ENCODE results near the gene HYLS1.
A peak's percentile ranks its signal among the peaks of the same experiment; 100 is the strongest.
"Not testable (repeated sequence)": the region's sequence is repeated elsewhere in the genome, so short reads cannot be mapped to it uniquely, and the experiment has no call there.

The HYLS1 gene, protein sequence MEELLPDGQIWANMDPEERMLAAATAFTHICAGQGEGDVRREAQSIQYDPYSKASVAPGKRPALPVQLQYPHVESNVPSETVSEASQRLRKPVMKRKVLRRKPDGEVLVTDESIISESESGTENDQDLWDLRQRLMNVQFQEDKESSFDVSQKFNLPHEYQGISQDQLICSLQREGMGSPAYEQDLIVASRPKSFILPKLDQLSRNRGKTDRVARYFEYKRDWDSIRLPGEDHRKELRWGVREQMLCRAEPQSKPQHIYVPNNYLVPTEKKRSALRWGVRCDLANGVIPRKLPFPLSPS

GRCh38 chr11:125887373-125888324 lies at the start of gene HYLS1:
TSS of gene HYLS1 (plus strand) at chr11:125887668. CDS start at chr11:125899369, 11,701 bp downstream.
- DNase-seq: peak; percentile 96

DNA sequence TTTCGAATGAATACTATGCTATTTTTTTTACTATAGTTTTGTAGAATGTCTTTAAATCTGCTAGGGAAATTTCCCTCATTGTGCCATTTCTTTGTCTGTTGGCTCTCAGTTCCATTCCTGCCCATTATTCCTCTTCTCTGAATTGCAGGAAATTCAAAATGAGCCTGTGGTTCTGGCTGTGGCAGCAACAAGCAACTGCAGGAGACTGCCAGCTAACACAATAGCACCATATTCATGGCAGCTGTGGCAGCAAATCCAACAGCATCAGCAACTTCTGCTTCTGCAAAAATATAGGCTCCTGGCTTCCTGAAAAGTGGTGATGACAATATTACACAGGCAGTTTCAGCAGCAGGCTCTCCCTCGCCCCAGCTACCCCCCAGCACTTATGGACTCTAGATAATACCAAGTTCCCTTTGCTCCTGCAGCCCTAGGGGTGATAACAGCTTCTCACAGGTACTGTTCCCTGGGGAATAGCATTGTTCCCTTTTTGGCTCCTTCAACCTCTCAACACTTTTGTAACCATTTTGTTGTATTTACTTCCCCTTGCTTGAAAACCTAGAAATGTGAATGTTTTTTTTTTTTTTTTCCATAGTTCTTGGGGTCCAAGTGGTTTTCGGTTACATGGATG lies 45.0 kb upstream of the HYLS1 start:
- DNase-seq: no peak

DNA sequence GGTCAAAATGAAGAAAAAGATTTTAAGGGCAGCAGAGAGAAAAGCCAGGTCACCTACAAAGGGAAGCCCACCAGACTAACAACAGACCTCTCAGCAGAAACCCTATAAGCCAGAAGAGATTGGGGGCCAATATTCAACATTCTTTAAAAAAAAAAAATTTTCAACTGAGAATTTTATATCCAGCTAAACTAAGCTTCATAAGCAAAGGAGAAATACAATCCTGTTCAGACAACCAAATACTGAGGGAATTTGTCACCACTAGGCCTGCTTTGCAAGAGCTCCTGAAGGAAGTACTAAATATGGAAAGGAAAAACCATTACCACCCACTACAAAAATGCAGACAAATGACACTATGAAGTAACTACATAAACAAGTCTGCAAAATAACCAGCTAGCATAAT lies 41.3 kb upstream of the HYLS1 start:
- DNase-seq: no peak

GRCh38 chr11:125857670-125858069 lies 29.8 kb upstream of the HYLS1 start:
- DNase-seq: not testable (repeated sequence)

DNA sequence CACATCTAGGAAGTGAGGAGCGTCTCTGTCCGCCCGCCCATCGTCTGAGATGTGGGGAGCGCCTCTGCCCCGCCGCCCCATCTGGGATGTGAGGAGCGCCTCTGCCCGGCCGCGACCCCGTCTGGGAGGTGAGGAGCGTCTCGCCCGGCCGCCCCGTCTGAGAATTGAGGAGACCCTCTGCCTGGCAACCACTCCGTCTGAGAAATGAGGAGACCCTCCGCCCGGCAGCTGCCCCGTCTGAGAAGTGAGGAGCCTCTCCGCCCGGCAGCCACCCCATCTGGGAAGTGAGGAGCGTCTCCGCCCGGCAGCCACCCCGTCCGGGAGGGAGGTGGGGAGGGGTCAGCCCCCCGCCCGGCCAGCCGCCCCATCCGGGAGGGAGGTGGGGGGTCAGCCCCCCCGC lies 24.7 kb upstream of the HYLS1 start:
- DNase-seq: not testable (repeated sequence)

- not testable (repeated sequence) for DNase-seq
These were observed 22.1 kb upstream of the HYLS1 start for GRCh38 chr11:125865354-125865753.

DNA sequence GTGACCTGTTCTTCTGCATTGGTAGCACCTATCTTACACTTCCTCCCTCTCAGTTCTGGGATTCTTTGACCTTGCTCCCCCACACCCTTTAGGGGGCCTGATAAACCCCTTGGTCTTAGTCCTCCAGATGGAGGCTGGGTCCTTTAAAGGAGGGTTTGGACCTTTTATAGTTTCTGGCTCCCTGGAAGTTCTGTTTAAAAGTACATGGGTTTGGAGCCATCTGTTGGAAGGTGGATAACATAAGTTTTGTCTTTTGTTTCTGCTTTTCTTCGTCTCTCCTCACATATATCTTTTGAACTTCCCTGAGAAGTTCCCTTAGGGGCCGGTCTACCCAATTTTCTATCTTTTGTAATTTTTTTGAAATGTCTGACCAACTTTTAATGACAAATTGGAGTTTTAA lies 17.9 kb upstream of the HYLS1 start:
- DNase-seq: no peak

- DNase-seq: peak; percentile 60
These were observed 15.9 kb upstream of the HYLS1 start for GRCh38 chr11:125871391-125872137.

GRCh38 chr11:125872138-125872491 lies 15.4 kb upstream of the HYLS1 start:
- no peak for DNase-seq

DNA sequence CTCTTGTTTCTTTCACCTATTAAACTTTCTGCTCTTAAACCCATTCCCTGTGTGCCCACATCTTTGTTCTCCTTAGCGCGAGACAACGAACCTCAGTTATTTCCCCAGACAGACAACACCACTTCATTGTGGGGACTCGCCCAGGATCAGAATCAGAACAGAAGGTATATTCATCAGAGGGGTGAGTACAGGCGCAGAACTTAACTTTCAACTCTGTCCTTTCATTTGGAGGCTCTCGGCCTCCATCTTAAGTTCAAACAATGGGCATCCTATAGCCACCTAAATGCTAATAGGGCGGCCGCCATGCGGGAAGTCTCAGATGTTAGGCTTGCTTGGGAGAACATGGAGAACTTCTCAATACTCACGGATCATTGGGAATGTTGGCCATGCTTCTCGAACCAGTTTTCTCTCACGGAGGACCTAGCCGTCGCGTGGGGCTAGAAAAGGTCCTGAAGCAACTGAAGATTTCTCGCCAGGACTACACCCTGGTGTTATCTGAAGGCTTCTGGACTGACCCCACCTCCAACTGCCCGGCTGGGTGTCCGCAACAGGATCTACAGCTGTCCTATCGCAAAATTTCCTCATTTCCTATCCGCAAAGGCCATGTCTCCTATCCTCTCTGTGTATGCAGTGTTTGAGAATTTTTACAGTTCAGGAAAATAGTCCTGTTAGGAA lies 13.4 kb upstream of the HYLS1 start:
- no peak for DNase-seq

DNA sequence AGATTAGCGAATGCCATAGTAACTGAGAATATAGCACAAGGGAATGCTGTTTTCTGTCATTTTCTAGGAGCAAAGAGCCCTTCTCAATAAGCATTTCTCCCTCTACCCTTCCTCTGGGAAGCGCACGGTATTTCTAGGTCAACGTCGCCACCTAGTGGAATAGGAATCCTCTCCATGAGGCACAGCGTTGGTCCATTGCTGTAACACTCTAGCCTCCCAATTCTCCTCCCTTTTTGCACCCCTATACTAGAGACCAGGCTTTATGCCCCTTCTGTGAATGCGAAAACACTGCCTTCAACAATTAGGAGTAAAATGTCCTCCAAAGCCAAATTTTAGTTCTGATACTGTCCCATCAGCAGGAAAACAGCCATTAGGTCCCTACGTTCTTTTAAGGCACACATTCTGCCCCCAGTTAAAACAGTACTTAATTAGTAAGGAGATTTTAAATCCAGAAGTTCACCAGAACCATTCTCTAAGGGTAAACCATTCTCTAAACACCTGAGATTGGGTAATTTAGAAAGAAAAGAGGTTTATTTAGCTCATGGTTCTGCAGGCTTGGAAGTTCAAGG lies 12.8 kb upstream of the HYLS1 start:
- DNase-seq: peak; percentile 80

- DNase-seq: no peak
These were observed 6.2 kb upstream of the HYLS1 start for GRCh38 chr11:125881291-125881690.

GRCh38 chr11:125883375-125883774 lies 4.1 kb upstream of the HYLS1 start:
- no peak for DNase-seq

DNA sequence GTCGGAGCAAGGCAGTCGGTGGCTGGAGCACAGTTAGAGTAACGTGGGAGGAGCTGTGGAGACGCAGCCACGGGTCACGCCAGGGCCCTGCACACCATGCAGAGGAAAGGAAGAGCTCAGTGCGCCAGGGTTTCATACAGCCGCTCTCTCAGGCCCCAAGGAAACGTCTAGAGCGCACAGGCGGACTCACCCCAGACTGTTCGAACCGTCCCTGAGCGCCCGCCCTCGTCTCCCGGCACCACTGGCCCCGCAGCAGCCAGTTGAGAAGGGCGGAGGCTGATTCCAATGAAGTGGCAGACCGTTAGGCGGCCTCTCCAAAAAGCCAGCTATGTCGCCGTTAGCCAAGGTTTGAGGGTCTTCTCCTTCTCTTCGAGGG lies 483 bp upstream of the HYLS1 start:
- DNase-seq: peak; percentile 51

- DNase-seq: peak; percentile 17
These were observed 3.1 kb downstream of the HYLS1 start for GRCh38 chr11:125890447-125891100.

DNA sequence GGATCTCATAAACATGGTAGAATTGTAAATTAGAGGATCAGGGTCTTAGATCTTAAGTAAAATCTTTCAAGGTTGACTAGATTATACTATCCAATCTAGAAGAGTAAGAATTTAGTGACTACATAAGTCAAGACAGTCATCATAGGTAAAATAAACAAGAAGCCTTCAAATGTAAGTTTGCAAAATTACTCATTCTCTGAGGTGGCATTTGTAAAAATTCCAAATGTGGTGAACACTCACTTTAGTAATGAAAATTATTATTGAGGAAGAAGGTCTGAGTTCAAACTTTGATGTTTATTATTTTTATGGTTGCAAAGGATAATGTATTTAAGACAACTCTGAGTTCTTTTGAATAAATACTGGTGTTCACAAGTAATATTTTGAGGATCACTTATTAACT lies 4.6 kb downstream of the HYLS1 start:
- no peak for DNase-seq

- DNase-seq: no peak
These were observed 5.5 kb downstream of the HYLS1 start for GRCh38 chr11:125892994-125893393.

GRCh38 chr11:125901872-125902271 lies 14.4 kb downstream of the HYLS1 start:
- DNase-seq: no peak

DNA sequence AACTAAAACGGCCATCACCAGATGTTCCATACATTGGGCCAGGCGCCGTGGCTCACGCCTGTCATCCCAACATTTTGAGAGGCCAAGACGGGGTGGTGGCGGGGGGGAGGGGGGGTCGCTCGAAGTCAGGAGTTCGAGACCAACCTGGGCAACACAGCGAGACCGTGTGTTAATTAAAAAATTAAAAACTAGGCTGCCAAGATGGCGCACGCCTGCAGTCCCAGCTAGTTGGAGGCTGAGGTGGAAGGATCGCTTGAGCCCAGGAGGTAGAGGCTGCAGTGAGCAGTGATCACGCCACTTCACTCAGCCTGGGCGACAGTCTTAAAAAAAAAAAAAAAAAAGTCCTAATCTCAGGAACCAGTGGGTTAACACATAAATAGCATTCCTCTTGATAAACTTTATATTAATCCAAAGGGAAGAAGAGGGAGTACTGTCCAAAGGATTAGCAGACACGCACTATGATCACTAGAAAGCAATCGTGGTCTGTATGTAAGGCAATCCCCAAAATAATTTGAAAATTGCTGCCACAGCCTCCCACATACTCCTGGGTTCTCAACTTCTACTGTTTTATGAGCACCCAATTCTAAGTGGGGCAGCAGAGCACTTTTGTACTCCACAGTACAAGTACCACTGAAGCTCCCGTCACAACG lies 14.9 kb downstream of the HYLS1 start:
- peak; percentile 36 for DNase-seq

- DNase-seq: peak; percentile 95
These were observed 15.7 kb downstream of the HYLS1 start, which contains the start of gene PUS3 for GRCh38 chr11:125902927-125903710. TSS of gene PUS3 (minus strand) at chr11:125903206. CDS start at chr11:125896284, 6,922 bp downstream.
